Measurements from ENCODE around the gene CRABP1.

CRABP1 gene

GRCh38 chr15:78392430-78392829 lies 52.3 kb downstream of the CRABP1 start:
- DNase-seq, result peak in 12 of 42 donors; percentile 13 to 56 (median 30)

GRCh38 chr15:78393137-78393536 lies 53.0 kb downstream of the CRABP1 start:
- DNase-seq, result no peak
- intact Hi-C loops (cut with DNase I), result no loop called here

More at GRCh38 chr15:78392430-78392829, 52.3 kb downstream of the CRABP1 start:
- intact Hi-C loops (cut with DNase I), result no loop called here

DNA sequence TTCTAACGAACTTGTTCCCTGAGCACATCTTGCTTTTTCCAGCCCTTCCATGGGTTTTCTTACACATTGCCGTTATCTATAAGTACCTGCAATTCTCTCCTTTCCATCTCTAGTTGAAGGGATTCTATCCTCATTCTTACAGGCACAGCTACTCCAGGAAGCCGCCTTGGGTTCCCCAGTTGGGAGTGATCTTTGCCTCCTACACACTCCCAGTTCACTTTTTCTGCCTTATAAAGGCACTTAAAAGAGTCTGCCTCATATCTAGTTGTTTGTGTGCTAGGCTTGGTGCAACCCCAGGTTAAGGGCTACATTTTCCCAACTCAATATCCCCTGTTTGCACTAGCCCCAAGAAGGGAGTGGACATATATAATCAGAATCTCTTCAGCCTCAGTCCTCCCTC lies 53.9 kb downstream of the CRABP1 start:
- intact Hi-C loops (cut with DNase I), result no loop called here
- DNase-seq, result peak in 1 of 42 donors; percentile 3

DNA sequence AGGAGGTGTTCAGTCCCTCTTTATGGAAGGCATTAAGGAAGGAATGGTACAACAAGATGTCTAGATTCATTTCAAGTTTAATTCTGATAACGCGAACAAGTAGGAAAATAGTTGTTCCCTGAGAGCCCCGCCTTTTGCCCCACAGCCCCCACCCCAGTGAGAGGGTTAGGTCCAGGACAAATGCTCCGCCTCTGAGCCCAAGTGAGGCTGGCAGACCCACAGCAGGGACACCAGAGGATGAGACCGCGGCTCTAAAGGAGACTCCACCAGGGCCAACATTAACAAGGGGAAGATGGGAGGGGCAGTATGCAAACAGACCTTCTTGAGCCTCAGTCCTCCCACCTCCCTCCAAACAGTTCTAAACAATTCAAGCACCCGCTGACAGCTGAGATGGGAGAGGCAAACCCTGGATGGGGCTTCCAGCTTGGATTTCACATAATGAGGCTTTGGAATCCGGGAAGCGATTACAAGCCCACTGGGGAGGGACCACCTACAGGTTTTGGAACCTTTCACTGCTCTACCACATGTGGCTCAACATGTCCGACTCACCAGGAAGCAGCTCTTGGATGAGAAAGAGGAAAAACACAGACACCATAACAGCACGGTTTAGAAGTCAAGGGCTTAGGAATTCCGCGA lies 54.9 kb downstream of the CRABP1 start:
- intact Hi-C loops (cut with DNase I), result no loop called here
- DNase-seq, result peak in 2 of 42 donors; percentile 10 to 16

- no peak for DNase-seq
- intact Hi-C loops (cut with DNase I), result no loop called here
These were observed 56.1 kb downstream of the CRABP1 start for GRCh38 chr15:78396186-78396814.

DNA sequence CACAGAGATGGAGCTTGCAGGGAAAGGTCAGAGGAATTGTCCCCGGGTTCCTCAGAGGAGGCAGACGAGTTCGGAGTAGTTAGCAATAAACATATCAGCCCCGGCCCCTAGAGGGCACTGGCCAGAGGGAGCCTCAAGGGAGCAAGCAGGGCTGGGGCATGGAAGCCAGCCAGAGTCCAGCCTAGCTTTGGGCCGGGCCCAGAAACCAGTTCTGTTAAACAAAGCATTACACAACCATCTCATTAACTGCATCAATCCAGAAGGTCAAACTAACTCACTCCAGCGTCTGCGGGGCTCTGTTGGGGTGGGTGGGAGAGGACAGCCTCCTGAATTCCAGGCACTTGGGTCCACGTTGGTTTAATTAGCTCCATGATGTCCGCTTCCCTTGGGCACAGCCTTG lies 56.8 kb downstream of the CRABP1 start:
- peak in 36 of 42 donors; percentile 7 to 67 (median 44) for DNase-seq
- intact Hi-C loops (cut with DNase I), result no loop called here

- intact Hi-C loops (cut with DNase I), result no loop called here
These were observed 57.2 kb downstream of the CRABP1 start for GRCh38 chr15:78397382-78397781.

More at GRCh38 chr15:78397382-78397781, 57.2 kb downstream of the CRABP1 start:
- DNase-seq, result no peak

Data from head of caudate nucleus (tissue), 42 donors.